NCI-H2227 (cell line): Measurements from ENCODE around the gene SGF29.
"Not testable (repeated sequence)": the region's sequence is repeated elsewhere in the genome, so short reads cannot be mapped to it uniquely, and the experiment has no call there.

Experiments
- DNase-seq: peaks from one replicate; lab custom pipeline; 2025; ENCODE audit not compliant: unreplicated experiment; lab: John Stamatoyannopoulos, UW

The SGF29 gene

DNA sequence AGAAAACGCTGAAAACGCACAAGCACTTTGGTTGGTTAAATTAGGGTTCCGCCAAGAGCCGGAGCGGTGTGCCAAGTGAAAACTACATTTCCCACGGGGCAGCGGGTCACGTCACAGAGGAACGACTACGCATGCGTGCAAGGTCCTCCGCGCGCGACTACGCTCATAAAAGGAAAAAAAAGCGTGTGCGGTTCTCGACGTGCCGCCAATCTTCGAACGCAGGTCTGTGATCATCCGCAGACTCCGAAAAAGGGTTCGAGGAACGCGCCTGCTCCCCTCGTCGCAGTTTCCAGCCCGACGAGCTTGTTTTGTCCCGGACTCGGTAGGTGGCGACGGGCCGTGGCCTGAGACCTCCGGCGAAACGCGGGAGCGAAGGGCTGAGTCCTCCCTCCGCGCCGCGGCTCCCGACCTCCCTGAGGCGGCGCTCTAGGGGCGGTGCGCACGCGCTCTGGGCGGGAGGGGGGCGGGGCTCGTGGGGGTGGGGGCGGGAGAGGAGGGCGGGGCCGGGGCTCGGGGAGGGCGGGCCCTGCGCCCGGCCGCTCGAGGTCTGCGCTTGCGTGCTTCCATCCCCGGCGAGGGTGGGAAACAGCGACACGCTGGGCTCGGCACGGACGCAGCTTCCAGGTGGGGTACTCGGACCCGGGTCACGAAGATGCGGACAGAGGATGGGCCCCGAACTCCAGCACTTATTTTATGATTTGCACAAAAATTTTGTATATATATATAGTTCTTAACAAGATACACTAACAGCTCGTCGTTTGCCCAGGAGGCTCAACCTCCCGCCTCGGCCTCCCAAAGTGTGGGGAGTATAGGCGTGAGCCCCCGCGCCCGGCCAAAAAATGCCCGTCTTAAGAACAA, at the start of gene SGF29:
Gene SGF29 (plus strand): TSS at position 145 of the 858 bp plus-strand sequence. CDS start 27,150 bp downstream, outside the sequence.
- peak; percentile 95 for DNase-seq

DNA sequence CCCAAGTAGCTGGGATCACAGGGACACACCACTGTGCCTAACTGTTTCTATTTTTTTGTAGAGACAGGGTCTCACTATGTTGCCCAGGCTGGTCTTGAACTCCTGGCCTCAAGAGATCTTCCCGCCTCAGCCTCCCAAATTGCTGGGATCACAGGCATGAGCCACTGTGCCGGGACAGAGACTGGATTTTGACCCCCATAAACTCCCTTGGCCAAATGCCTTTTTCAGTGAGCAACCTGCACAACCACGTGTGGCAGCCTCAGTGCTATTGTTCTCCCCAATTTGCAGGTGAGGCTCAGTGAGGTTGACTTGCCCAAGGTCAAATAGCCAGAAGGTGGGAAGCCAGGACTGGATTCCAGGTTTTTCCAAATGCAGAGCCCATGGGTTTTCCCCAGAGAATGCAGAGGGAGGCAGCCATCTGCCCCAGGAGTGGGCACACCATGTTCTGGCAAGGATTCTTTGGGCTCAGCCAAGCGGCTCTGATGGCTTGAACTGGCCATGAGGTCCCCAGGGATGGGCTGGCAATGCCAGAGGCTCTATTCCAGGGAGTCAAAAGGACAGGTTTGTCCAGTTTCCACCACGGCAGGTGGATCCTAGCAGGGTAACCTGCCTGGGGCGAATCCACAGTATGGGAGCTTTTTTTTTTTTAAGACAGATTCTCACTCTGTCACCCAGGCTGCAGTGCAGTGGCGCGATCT, 48.9 kb upstream of the SGF29 start:
- DNase-seq, result no peak

DNA sequence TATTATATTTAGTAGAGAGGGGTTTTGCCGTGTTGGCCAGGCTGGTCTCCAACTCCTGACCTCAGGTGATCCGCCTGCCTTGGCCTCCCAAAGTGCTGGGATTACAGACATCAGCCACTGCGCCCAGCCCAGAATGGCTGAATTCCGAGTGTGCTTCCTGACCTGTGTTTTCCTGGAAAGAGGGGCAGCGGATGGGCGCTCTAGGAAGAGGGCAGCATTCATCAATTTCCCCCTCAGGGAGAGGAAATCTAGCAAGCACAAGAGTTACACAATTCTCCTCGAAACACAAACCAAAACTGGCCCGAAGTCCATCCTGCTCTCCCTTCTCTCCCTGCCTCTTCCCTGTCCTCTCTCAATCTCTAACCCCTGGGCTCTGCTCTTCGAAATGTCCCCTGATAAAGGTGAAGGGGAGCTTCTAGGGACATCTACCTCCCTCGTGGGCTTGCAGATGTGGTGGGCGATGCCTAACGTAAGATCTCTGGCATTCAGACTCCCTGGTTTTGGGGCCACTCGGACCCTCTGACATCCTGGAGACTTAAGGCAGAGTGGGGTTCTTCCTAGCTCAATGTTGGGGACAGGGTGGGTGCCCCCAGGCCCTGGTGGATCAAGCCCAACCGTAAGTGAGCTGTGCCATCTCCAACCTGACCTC, 48.1 kb upstream of the SGF29 start:
- DNase-seq, result no peak

DNA sequence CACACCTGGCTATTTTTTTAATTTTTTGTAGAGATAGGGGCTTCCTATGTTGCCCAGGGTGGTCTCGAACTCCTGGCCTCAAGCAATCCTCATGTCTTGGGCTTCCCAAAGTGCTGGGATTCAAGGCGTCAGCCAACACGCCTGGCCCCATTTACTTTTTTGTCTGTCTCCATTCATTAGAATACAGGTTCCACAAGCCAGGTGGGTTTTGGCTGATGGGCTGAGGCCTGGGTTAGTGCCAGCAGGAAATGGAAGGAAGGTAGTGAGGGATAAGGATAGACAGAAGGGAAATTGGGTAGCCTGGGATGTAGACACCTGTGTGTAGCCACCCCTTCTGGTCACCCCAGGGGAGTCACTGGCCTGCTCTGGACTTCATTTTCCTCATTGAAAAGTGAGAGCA, 42.7 kb upstream of the SGF29 start:
- no peak for DNase-seq

DNA sequence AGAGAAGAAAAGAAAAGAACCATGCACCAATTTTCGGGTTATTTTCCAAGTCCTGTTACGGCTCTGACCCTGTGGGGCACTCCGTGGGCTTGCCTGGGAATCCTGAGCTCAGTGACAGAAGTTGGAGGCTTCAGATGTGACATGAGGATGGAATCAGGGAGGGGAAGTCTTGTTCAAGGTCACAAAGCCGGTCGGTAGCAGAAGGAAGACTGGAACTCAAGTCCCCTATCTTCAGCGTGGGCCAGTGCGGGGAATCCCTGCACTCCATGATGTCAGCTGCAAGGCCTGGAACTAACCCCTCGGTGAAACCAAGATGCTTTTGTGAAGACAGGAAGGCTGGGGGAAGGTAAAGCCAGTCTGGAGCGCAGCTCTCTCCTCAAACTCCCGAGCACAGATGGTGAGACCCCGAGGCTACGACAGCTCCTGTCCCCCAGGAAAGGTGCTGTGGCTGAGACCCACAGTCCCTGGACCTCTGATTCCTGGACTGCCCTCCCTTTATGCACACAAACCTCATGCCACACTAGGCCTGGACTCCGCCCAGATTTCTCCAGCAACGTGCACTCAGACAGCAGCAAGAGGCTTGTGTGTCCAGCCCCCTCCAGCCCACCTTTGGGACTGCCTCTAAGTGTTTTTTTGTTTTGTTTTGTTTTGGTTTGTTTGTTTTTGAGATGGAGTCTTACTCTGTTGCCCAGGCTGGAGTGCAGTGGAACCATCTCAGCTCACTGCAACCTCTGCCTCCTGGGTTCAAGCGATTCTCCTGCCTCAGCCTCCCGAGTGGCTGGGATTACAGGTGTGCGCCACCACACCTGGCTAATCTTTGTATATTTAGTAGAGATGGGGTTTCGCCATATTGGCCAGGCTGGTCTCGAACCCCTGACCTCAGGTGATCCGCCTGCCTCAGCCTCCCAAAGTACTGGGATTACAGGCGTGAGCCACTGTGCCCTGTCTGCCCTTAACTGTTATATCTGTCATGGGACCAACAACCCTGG, 41.6 kb upstream of the SGF29 start:
- DNase-seq, result no peak

DNA sequence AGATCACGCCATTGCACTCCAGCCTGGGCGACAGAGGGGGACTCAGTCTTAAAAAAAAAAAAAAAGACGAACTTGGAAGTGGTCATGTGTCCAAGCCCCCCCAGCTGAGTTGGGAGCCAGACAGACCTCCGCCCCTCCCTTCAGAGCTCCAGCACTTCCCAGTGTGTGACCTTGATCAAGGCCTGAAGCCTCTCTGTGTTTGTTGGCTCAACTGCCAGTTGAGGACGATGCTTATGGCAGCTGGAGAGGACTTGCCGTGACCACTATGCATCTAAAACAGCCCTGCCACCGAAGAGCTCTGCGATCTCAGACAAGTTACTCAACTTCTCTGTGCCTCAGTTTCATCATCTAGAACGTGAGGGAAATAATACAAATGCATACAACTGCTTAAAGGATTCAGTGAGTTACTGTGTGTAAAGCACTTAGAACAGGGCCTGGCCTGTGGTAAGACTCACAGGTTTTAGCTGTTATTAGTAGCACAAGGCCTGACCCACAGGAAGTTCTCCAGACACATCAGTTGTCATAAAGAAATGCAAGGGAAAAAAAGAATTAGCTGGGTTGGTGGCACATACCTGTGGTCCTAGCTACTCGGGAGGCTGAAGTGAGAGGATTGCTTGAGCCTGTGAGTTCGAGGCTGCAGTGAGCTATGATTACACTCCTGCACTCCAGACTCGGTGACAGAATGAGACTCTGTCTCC, 40.1 kb upstream of the SGF29 start:
- no peak for DNase-seq

DNA sequence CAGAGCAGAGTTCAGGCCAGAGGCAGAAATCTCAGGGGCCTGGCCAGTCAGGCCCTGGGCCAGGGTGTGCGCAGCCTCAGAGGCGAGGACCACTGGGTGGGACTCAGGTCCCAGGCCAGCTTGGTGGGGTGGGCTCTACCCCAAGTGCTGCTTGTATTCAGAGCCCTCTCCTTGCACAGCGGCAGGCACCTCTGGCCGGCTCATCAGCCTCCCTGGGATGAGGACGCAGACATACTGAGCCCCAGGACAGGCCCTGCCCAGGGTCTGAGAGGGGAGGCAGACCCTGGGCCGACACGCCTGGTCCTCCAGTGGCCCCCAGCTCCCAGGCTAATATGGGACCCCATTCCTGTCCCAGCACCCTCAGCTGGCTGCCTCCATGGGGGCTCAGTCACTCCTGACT, 39.5 kb upstream of the SGF29 start:
- DNase-seq, result no peak

DNA sequence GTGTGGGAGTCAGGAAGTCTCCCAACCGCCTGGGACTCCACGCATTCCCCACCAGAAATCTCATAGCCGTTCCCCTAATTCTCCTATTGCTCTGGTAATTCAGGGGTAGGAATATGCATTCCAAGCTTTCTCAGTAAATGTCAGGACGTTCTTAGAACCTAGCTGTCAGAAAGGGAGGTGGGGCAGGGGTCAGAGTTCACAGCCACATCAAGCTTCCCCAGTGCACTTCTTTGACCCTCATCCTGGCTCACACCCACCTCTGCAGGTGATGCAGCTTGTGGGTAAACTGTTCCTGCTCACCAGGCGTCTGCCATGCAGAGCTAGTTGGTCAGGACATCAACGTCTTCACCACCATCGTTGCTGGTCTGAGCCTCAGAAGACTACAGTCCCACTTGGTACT, 33.0 kb upstream of the SGF29 start:
- no peak for DNase-seq

DNA sequence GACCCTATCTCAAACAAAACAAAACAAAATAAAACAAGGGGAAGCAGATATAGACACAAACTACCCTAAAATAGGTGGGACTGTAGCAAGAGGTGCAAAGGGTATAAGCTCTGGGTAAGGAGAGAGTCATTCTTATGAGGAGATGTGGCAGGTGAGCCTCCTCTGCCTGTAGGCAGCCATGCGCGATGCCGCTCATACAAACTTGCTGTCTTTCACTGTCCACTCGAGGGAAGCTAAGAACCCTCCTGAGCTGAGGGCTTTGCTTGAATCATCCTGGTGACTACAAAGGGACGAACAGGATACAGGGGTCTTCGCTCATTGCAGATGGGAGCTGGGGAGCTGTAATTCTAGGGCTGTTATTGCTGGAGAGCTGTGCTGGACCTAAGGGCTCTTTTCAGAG, 32.3 kb upstream of the SGF29 start:
- DNase-seq, result no peak

DNA sequence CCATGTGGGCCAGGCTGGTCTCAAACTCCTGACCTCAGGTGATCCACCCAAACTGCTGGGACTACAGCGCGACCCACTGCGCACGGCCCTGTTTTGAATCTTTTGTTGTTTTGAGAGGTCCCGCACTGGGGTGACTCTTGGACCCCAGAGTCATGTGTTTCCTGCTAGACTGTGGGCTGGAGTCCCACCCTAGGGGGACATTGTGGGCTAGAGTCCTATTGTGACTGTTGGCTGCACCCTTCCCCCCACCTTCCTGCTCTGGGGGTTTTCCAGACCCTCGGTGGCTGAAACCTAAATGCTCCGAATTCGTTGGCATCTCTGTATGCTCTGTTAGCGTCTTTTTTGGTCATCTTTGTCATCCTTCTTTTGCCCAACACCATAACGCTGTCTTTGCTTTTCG, 30.9 kb upstream of the SGF29 start:
- DNase-seq, result no peak

DNA sequence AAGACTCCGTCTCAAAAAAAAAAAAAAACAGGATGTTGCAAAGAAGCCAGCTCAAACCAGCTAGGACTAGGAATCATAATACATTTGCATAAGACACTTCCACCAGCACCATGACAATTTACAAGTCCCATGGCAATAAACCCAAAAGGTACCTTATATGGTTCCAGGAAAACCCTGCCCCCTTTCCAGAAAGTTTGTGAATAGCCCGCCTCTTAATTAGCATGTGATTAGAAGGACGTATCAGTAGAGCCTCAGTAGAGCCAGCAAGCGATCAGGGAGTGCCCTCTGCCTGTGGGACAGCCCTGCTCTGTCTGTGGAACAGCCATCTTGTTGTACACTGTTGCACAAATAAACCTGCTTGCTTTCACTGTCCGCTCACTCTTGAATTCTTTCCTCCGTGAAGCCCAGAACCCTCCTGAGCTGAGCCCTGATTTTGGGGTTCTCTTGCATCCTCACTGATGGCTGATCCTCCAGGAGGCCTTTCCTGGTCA, 29.0 kb upstream of the SGF29 start:
- DNase-seq, result no peak

DNA sequence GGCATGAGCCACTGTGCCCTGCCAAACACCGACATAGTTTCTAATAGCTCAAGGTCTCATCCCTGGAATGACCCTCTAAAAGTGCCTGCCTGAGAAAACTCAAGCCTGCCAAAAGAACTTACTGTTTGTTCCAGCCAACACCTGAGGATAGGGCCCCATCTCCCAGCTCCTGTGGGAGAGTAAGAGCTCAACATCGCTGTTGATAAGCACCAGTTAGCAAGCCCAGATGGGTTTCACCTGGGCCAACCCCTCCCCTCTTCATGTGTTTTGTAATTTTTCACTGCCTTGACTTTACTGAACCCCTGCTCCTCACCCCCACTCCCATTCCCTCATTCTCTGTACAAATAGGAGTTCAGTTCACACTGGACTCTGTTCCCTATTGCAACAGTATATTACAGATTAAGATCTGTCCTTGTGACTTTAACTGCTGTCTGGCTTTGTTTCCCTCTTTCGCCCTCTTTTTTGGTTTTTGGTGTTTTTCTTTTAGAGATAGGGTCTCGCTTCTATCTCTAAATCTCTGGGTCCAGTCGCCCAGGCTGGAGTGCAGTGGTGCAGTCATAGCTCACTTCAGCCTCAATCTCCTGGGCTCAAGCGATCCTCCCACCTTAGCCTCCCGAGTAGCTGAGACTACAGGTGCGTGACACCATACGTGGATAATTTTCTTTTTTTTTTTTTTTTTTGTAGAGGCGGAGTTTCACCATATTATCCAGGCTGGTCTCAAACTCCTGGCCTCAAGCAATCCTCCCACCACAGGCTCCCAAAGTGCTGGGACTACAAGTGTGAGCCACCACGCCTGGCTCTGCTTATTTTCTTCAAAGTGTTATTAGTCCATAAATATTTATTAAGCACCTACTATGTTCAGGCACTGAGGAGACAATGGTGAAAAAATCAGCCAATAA, 27.3 kb upstream of the SGF29 start:
- DNase-seq, result no peak

DNA sequence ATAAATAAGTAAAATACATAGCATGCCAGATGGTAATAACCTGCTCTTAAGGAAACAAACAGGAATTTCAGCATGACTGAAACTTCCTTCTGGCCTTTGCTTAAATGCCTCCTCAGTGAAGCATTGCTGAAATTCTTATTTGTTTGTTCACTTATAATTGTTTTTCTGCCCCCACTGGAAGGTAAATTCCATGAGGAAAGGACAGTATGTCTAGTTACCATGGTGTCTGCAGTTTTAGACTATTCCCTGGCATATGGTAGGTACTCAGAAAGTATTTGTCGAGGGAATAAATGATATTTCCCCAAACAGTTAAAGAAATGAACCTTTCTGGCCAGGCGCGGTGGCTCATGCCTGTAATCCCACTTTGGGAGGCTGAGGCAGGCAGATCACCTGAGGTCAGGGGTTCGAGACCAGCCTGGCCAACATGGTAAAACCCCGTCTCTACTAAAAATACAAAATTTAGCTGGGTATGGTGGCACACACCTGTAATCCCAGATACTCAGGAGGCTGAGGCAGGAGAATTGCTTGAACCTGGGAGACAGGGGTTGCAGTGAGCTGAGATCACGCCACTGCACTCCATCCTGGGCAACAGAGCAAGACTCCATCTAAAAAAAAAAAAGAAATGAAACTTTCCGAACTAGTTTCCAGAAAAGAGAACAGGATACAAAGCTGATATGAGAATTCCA, 26.5 kb upstream of the SGF29 start:
- DNase-seq, result not testable (repeated sequence)

DNA sequence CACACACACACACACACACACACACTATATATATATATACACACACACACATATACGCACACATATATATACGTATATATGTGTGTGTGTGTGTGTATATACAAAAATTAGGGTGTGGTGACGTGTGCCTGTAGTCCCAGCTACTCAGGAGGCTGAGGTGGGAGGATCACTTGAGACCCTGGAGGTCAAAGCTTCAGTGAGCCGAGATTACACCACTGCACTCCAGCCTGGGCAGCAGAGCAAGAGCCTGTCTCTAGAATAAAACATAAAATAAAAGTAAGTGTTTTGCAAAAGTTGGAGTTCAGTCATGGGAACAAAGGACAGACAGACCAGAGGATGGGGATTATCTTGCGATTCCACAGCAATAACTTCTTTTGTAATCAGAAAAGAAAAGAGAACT, 25.7 kb upstream of the SGF29 start:
- DNase-seq, result no peak

DNA sequence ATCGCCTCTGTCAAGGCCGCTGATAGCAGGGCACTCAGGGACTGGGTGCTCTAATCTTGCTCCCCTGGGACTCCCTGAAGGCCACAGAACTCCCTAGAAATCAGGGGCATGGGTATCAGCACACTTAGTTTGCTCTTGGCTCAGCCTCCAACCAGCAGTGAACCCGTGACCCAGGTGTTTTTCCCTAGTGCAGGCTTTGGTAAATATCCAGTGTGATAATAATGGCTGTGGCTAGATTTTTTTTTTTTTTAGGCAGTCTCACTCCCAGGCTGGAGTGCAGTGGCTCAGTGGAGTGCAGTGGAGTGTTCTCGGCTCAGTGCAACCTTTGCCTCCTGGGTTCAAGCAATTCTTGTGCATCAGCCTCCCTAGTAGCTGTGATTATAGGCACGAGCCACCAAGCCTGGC, 25.3 kb upstream of the SGF29 start:
- DNase-seq, result no peak

DNA sequence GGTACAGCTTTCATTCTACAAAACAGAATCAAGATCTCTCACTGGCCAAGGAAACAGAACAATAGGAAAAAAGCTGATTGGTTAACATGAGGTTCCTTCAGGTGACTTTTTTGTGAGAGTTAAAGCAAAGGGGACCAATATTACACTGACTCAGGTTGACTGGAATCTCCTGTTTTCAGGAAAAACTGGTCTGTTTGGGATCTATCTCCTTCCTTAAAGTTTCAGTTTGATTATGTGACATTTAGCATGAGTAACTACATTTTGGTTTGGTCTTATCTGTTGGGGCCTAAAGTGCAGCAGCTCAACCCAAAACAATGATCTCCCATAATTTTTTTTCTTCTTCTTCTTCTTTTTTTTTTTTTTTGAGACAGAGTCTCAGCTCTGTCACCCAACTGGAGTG, 24.6 kb upstream of the SGF29 start:
- DNase-seq, result no peak

DNA sequence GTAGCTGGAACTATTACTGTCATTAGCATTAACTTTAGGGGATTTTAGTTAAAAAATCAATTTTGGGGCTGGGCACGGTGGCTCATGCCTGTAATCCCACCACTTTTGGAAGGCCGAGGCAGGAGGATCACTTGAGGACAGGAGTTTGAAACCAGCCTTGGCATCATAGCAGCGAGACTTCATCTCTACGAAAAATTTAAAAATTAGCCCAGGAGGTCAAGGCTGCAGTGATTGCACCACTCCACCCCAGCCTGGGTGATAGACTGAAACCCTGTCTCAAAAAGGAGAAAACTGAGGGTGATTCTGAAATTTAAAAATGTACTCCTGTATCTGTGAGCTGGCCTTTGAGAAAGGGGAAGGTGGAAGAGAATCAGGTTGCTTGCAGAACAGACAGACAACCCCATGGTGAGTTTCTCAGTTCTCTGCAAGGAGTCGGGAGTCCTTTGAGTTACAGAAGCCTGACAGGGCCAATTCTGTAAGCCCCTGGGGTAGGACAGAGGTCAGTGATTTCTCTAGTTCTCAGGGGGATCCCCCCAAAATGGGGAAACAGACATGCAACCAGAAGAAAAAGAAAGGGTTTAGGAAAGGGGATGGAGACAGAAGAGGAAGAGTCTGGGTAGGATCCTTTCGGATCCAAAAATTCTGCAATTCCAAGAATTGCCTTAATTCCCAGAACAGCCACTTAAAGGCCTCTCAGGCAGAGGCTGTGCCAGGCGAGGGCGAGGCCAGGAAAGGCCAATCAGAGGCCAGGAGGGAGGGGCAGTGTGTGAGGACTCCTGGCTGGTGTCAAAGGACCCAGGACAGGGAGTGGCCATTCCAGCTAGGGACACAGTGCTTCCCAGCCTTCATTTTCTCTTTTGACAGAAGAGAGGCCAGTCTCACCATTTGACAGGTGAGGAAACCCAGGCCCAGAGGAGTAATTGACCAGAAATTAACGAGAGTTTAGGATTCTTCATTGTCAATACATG, 21.7 kb upstream of the SGF29 start:
- DNase-seq, result no peak
